GM19240 (cell line): ENCODE results near the gene UNK.
A peak's percentile ranks its signal among the peaks of the same experiment; 100 is the strongest.
"Not testable (repeated sequence)": the region's sequence is repeated elsewhere in the genome, so short reads cannot be mapped to it uniquely, and the experiment has no call there.

Experiments
- DNase-seq: peaks from one replicate; pipeline ENCODE4 v3.0.0; 2011; ENCODE audit warnings: low spot score; ENCODE audit not compliant: insufficient read length

UNK gene

DNA sequence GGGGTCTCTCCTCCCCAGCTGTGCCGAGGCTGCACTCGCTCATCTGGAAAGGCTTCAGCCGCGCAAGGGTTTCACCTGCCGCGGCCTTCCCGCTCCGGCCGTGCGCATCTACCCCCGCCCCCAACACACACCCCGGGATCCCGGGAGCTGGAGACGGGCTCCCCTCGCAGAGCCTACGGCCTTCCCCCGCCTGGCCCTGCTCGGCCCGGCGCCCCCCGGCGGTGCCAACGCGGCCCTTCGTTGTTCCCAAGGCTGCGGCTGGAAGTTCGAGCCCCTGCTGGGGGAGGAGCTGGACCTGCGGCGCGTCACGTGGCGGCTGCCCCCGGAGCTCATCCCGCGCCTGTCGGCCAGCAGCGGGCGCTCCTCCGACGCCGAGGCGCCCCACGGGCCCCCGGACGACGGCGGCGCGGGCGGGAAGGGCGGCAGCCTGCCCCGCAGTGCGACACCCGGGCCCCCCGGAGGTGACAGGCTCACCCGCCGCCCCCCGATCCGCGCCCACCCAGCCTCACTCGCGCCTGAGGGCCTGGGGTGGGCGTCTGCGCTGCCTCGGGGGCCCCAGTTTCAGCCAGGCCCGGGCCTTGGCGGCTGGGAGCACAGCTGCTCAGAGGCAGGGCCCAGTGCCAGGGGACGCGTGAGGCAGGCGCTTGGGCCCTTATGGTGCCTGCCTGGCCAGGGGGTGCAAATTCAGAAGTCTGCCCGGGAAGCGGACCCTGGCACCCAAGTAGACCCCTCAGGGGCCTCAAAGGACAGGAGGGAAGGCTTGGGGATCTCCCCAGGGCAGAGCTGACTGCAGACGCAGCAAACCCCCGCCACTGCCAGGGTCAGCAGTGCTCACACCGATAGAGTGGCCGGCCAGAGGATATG, 30.9 kb upstream of the UNK start:
- DNase-seq: peak; percentile 70

DNA sequence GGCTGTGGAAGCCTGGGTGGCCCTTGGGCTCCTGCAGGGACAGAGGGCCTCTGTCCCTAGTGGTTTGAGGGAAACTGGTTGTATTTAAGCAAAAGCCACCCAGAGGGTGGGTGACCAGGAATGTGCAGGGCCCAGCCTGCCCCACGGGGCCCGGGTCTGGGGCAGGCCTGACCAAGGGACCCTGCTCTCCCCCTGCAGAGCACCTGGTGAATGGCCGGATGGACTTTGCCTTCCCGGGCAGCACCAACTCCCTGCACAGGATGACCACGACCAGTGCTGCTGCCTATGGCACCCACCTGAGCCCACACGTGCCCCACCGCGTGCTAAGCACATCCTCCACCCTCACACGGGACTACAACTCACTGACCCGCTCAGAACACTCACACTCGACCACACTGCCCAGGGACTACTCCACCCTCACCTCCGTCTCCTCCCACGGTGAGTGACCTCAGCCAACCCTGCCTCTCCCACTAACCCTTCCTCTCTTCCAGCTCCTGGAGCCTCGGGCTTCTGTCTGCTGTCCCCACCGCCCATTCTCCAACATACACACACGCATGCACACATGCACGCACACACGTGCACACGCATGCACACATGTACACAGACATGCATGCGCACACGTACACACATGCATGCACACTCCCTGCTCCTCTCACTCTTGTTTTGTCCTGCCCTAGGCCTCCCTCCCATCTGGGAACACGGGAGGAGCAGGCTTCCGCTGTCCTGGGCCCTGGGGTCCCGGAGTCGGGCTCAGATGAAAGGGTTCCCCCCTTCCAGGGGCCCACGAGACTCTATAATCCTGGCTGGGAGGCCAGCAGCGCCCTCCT, 30.0 kb upstream of the UNK start:
- no peak for DNase-seq

DNA sequence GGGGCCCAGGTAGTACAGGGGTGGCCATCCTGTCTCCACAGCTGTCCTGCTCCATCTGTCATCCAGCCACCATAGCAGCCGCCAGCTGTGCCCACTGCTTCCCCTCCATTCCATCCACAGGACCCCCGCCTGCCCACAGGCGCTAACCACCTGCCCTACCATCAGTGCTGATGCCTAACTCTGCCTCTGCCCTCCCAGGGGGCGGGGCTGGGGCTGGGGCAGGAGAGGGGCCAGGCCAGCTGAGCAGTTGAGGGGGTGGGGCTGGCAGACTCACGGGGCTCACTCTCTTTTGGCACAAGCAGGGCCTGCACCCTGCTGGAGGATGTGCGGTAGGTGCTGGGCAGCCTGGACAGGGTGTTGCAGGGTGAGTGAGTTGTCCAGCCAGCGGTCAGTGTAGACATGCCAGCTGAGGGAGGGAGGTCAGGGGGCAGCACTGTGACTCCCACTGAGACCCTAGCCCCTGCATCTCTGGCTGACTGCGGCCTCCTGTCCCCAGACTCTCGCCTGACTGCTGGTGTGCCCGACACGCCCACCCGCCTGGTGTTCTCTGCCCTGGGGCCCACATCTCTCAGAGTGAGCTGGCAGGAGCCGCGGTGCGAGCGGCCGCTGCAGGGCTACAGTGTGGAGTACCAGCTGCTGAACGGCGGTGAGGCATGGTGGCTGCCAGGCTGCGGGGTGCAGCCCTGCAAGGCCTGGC, 29.3 kb upstream of the UNK start:
- no peak for DNase-seq

DNA sequence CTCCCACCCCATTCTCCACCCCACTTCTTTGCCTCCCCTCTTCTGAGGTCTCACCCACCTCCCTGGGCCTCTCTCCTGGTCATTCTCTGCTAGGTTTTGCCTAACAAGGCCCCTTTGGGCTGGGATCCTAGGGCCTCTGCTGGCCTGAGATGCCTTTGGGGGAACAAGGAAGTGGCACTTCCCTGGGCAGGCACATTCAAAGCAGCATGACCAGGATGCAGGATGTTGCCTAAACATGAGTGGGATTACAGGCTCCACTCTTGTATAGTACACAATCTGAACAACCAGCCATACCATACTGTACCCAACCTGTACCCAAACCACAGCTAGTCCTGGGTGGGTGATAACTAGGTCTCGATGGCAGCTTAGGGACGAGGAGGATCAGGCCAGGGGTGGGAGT, 28.6 kb upstream of the UNK start:
- DNase-seq: no peak

DNA sequence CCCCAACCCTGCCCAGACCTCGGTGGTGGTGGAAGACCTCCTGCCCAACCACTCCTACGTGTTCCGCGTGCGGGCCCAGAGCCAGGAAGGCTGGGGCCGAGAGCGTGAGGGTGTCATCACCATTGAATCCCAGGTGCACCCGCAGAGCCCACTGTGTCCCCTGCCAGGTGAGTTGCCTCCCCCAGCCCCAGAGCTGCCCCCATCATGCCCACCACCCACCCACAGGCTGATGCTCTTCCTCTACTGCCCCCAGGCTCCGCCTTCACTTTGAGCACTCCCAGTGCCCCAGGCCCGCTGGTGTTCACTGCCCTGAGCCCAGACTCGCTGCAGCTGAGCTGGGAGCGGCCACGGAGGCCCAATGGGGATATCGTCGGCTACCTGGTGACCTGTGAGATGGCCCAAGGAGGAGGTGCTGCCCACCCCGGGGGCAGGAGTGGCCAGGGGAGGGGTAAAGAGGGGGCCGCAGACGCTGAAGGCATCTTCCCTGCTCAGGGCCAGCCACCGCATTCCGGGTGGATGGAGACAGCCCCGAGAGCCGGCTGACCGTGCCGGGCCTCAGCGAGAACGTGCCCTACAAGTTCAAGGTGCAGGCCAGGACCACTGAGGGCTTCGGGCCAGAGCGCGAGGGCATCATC, 28.0 kb upstream of the UNK start:
- DNase-seq: no peak

DNA sequence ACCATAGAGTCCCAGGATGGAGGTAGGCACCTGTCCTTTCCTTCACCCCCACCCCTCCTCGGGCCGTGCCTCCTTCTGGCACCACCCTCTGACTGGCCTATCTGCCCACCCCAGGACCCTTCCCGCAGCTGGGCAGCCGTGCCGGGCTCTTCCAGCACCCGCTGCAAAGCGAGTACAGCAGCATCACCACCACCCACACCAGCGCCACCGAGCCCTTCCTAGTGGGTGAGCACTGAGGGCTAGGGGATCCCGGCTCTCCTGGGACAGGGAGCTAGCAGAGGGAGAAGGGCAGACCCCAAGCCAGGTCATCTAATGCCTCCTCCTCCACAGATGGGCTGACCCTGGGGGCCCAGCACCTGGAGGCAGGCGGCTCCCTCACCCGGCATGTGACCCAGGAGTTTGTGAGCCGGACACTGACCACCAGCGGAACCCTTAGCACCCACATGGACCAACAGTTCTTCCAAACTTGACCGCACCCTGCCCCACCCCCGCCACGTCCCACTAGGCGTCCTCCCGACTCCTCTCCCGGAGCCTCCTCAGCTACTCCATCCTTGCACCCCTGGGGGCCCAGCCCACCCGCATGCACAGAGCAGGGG, 27.4 kb upstream of the UNK start:
- no peak for DNase-seq

DNA sequence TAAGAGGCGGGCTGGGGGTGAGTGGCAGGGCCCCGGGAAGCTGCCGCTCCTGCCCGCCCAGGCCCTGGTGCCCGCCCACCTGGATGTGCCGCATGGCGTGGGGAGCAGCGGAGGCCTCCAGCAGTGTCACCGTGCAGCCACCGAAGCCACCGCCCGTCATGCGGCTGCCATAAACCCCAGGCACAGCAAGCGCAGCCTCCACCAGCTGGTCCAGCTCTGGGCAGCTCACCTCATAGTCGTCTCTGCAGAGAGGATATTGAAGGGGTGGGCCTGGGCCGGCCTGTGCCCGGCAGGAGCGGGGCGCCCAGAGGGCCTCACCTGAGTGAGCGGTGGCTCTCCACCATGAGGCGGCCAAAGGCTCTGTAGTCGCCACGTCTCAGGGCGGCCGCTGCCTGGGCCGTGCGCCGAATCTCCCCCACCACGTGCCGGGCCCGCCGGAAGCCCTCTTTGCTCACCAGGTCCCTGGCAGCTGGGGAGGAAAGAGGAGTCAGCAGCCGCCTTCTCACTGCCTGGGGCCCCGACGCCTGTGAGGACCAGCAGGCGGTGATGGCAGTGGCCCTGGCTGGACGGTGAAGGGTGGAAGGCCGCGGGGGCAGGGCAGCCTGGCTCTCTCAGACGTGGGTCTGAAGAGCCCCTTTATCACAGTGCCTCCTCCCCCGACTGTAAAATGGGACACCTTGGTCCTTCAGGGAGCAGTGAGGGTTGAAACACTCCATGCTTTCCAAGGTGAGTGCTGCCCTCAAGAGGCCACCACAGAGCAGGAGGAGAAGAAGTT, 26.3 kb upstream of the UNK start:
- DNase-seq: no peak

DNA sequence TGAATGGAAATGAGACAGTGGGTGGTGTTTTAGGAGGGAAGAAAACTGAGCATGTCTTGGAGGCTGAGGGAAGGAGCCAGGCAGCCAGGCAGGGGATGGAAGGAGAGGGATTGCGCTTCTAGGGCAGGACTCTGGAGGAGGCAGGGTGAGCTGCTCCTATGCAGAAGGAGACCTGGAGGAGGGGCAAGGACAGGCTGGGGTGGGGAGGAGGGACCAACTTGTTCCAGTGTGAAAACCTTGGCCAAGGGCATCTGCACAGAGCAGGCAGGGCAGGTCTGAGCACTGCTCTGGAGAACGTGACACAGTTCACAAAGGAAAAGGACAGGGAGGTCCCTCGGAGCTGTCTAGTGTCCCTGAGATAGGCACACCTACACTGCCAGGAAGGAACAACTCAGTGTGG, 25.1 kb upstream of the UNK start:
- DNase-seq: no peak

DNA sequence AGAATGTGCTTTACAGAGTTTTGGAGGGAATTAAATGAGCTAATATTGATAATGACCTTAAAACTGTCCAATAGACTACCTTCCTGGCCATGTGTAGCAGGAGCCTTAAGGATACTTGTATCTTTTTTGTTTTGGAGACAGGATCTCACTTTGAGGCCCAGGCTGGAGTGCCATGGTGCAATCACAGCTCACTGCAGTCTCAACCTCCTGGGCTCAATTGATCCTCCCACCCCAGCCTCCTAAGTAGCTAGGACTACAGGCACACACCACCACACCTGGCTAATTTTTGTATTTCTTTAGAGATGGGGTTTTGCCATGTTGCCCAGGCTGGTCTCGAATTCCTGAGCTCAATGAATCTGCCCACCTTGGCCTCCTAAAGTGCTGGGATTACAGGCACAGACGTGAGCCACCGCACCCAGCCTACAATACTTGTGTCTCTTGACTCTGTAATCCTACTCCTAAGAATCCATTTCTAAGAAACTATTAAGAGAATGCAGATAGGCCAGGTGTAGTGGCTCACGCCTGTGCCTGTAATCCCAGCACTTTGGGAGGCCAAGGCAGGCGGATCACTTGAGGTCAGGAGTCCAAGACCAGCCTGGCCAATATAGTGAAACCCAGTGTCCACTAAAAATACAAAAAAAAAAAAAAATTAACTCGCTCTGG, 24.5 kb upstream of the UNK start:
- not testable (repeated sequence) for DNase-seq

DNA sequence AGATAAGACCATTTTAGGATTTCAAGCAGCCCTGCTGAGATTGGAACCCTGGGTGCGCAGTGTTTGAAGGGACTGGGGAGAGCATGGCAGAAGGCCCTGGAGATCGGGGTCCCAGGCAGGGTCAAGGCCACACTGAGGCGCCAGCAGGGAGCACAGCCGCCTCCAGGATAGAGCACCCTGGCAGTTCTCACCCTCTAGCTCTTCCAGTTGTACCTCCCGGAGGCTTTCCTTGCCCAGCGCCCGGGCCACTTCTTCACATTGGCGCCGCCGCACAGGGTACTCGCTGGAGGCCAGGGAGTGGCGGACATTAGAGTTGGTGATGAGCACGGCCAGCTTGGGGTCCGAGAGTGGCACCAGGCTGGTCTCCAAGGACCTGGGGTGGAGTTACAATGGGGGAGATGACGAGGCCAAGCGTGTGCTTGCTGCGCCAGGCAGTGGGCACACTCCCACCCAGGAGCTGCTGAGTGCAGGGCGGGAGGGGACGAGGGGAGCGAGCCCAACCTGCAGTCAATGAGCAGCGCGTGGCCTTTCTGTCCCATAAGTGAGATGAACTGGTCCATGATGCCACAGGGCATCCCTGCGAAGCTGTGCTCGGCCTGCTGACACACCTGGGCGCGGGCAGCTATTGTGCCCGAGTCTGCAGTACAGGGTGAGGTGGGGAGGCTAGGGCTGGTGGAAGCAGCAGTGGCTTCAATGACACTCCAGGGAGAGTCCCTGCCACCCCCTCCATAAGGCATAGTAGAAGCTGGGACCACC, 21.9 kb upstream of the UNK start:
- no peak for DNase-seq

DNA sequence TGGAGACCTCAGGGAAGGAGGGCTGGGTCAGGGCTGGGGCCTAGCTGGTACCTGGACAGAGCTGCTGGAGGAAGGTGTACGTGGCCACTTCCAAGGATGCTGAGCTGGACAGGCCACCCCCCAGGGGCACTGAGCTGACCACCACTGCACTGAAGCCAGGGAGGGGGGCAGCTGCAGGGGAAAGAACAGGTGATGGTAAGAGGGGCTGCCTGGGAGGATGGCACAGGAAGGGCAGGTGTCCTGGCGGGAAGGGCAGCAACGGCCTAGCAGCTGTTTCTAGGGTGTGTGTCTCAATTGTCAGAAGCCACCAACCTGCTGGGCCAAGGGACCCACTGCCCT, 21.4 kb upstream of the UNK start:
- DNase-seq: no peak

DNA sequence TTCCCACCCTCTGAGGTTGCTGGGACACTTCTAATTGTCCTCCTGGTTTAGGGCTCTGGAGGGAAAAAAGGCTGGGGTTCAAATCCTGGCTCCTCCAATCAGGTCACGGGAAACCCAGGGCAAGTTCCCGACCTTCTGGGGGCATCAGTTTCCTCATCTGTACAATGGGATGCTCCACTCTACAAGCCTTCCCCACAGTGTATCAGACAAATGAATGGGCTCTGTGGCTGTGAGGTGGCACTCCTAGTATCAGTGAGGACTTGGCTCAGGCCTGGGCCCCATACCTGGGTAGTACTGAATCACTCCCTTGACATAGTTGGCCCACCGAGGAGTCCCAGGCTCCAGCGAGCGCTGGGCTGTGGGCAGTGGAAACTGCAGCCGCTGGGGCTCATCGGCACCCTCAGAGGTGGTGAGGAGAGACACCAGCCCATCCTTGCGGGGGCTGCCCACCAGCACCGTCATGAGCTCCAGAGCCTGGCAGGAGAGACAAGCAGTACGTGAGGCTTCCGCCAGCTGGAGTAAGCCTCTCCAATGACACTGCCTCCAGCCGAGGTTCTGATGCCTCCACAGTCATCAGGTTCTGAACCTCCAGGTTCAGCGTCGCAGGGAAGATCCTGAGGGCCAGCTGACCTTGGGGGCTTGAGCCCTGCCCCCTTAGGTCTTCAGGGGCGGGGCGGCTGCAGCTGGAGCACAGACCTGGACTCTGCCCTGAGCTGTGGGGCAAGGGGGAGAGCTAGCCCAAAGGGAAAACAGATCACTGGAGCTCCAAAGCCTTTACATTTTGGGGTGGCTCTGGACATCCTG, 20.8 kb upstream of the UNK start:
- no peak for DNase-seq

DNA sequence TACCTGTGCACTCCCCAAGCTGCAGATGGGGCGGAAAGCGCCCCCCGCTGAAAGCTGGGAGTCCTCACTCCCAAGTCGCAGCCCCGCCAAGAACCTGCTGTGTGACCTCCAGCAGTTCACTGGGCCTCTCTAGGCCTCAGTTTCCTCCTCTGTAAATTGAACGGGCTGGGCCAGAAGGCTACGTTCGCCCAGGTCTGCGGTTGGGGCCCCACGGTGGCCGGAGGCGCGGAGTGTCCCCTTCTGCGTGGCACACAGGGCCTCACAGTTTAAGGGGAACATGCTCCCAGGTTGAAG, 20.2 kb upstream of the UNK start:
- DNase-seq: no peak

DNA sequence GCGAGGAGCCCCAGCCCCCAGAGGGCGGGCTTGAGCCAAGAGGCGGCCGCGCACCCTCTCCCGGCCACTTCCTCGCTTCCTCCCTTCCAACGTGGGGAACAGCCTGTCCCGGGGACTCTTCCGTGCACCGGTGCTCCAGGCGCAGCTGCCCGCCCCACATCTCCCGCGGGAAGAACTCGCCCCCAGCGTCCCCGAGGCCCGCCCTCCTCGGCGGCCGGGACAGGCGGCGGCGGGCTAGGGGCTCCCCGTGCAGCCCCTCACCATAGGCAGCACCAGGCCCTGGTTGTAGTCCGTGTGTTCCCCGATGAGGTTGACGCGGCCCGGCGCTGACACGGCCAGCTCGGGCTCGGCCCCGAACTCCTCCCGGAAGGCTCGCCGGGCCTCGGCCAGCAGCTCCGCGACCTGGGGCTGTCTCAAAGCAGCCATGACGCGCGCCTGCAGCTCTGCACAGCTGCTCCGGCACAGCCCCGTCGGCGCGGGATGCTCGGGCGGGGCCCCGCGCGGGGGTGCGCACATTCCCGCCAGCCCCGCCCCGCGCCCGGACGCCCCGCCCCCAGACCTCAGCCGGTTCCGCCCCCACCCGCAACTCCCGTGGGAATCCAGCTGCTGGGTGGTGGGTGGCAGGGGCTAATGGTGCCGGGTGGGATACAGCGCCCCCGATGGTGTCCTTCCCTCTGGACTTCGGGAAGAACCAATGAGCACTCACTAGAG, 19.7 kb upstream of the UNK start, which contains the start of gene GALK1:
TSS of gene GALK1 (minus strand) at position 482 of the 711 bp plus-strand sequence. CDS start at position 426, 56 bp downstream.
- DNase-seq: peak; percentile 87

DNA sequence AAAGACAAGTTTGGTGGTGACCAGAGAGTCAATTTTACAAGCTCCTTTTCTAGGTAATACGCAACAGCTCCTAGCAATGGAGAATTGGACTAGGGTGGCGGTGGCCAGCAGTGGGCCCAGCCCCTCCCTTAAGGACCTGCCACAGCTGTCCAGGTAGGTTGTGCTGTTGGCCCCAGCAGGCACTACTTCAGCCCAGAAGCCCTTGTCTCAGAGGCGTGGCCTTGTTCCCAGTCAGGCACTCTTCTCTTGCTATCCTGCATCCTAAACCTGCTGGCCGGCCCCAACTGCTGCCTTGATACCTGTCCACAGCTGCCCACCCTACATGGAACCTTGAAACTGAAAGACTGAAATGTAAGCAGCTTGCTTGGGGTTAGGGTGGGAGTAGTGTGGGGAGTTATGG, 18.6 kb upstream of the UNK start:
- DNase-seq: no peak

DNA sequence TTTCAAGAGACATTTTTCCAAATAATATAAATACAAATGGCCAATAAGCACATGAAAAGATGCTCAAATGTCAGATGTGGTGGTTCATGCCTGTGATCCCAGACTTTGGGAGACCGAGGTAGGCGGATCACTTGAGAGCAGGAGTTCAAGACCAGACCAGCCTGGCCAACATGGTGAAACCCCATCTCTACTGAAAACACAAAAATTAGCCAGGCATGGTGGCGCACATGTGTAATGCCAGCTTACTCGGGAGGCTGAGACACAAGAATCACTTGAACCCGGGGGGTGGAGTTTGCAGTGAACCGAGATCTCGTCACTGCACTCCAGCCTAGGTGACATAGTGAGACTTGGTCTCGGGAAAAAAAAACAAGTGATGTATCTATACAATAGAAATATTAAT, 16.7 kb upstream of the UNK start:
- no peak for DNase-seq

DNA sequence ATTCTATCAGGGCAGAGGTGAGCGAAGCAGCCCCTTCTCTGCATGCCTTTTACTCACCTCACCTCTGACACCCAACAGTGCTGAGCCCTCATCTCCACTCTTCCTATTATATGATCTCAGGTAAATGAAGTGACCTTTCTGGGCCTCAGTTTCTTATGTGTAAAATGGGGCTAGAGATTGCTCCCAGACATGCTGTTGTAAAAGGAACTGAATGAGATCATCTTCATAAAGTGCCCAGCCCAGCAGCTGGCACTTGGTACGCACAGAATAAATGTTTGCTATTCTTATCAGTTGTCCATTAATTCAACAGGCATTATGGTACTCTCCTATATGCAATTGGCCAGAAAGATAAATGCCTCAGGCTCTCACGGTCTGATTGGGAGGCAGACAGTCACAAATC, 15.1 kb upstream of the UNK start:
- DNase-seq: no peak
